Kidney (tissue), 14 donors: Measurements from ENCODE around the gene IFNA1. TPM values are rescaled to one million over a fixed set of nuclear protein-coding genes. Genes with fewer than 3 reads are reported as not detected.

Source experiments
- DNase-seq, 5 donors: peaks; one replicate each; pipeline ENCODE4 v3.0.0-alpha.2; 2013 to 2020
- FAIRE-seq: peaks from 2 replicates; lab custom pipeline; 2012; peaks lifted over from hg19 to GRCh38; lab: Jason Lieb, UNC
- H3K27ac ChIP-seq, 2 donors: one replicate each; pipeline ENCODE4 v1.7.0; 2013; ENCODE audit warnings: low read depth in 2 of 2, low read length in 2 of 2, inconsistent platforms in 1 of 2
- H3K27me3 ChIP-seq: one replicate; pipeline ENCODE4 v1.7.1; 2013; ENCODE audit warnings: low read length, inconsistent platforms; ENCODE audit not compliant: control insufficient read depth, insufficient read depth
- H3K36me3 ChIP-seq, 3 donors: one replicate each; pipeline versions ENCODE4 v1.7.0 to v1.7.1; 2013; ENCODE audit warnings: low read length in 3 of 3, control low read depth in 1 of 3, inconsistent platforms in 1 of 3; ENCODE audit not compliant: insufficient read depth in 3 of 3, control insufficient read depth in 2 of 3
- H3K4me1 ChIP-seq, 3 donors: one replicate each; pipeline versions ENCODE4 v1.7.0 to v1.7.1; 2013; ENCODE audit warnings: low read length in 3 of 3, inconsistent platforms in 1 of 3, low read depth in 1 of 3; ENCODE audit not compliant: control insufficient read depth in 2 of 3, insufficient read depth in 2 of 3
- H3K4me3 ChIP-seq, 3 donors: one replicate each; pipeline versions ENCODE4 v1.7.0 to v1.8.1; 2013; ENCODE audit warnings: low read length in 3 of 3, control low read depth in 1 of 3, inconsistent platforms in 1 of 3
- H3K9ac ChIP-seq, 3 donors: one replicate each; pipeline versions ENCODE4 v1.7.0 to v1.7.1; 2013; ENCODE audit warnings: low read length in 3 of 3, control low read depth in 1 of 3, inconsistent platforms in 1 of 3
- H3K9me3 ChIP-seq, 3 donors: one replicate each; pipeline versions ENCODE4 v1.7.0 to v1.7.1; 2013; ENCODE audit warnings: low read length in 3 of 3, control low read depth in 1 of 3, inconsistent platforms in 1 of 3; ENCODE audit not compliant: control insufficient read depth in 2 of 3, insufficient read depth in 1 of 3
- CTCF ChIP-seq: IDR thresholded peaks from 3 replicates; pipeline ENCODE4 v1.5.1; 2012; ENCODE audit warnings: mild to moderate bottlenecking, moderate library complexity, borderline replicate concordance; ENCODE audit not compliant: insufficient read depth; ENCODE audit errors: extremely low read depth
- intact Hi-C: fragments of 100-400 bp; cut with DNase I; formaldehyde crosslinking; loops from one replicate; pipeline ENCODE4 v1.11.1; 2022
- polyA plus RNA-seq: library from polyadenylated mRNA; stranded (reverse); fragments of 350-450 nt; fragmentation: Illumina TruSeq; extraction: RNeasy Lipid Tissue Mini Kit (QIAGEN cat#74804); gene quantifications from one replicate; pipeline ENCODE4 v1.2.3, GENCODE V29; 2014; ENCODE audit warnings: low read depth, low replicate concordance; ENCODE audit not compliant: insufficient read depth
- total RNA-seq: library from RNA; stranded (reverse); fragmentation: NEBNext Ultra II Directional; extraction: Animal tissue kit (Norgen Biotek cat#: 25700); gene quantifications from one replicate; pipeline ENCODE4 v1.2.1, GENCODE V29; 2021
- donor health status: control.
- donor health status: control.
- donor health status: control.
- donor health status: control.
- donor health status: control.
- donor health status: DM: yes; HTN: yes; CAD: no.
- donor health status: Normal renal cell carcinoma (clear cell type).

Gene IFNA1
- total and polyA plus RNA-seq, 2 donors from 2014 or later = not detected

GRCh38 chr9:21470126-21470525 is 29.9 kb downstream of the IFNA1 start:
- no peak overlapping the region for H3K4me3 ChIP-seq
- H3K4me1 ChIP-seq = no peaks in the 10 kb centered on the region
- H3K36me3 ChIP-seq = no peaks in the 10 kb centered on the region
- H3K9me3 ChIP-seq = no peaks in the 10 kb centered on the region
- intact Hi-C loops = no loop called here
- DNase-seq = no peak
- TF ChIP-seq CTCF = no peak
- no peak for FAIRE-seq
- H3K27me3 ChIP-seq = no peaks in the 10 kb centered on the region
- no peak overlapping the region for H3K27ac ChIP-seq
- no peak overlapping the region for H3K9ac ChIP-seq

- H3K9ac ChIP-seq = no peak overlapping the region
- FAIRE-seq (no peak), DNase-seq (no peak)
- H3K36me3 ChIP-seq = no peaks in the 10 kb centered on the region
- H3K4me3 ChIP-seq = no peak overlapping the region
- H3K27ac ChIP-seq = no peak overlapping the region
- intact Hi-C loops = no loop called here
- no peaks in the 10 kb centered on the region for H3K4me1 ChIP-seq
- no peaks in the 10 kb centered on the region for H3K9me3 ChIP-seq
- no peaks in the 10 kb centered on the region for H3K27me3 ChIP-seq
- TF ChIP-seq CTCF = no peak
Measured at GRCh38 chr9:21473236-21473635, 33.0 kb downstream of the IFNA1 start.

DNA sequence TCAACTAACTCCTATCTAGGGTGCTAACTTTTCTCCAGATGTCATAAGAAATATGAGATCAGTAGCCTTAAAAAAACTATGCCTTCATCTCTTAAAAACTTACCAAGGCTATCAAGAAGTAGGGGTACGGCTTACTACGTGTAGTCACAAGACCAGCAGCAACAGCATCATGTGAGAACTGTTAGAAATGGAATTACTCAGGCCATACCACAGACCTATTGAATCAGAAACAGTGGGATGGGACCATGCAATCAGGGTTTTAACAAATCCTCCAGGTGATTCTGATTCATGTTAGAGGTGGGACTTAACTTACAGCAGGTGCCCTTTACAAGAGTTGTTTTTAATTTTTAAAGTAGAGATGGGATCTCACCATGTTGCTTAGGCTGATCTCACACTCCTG is 37.2 kb downstream of the IFNA1 start:
- Histone ChIP-seq H3K9ac (no peak overlapping the region), H3K4me1 (no peaks in the 10 kb centered on the region), H3K9me3 (no peaks in the 10 kb centered on the region), H3K36me3 (no peaks in the 10 kb centered on the region), H3K27ac (no peak overlapping the region), H3K27me3 (no peaks in the 10 kb centered on the region), H3K4me3 (no peak overlapping the region)
- DNase-seq = no peak
- TF ChIP-seq CTCF = no peak
- intact Hi-C loops = no loop called here
- no peak for FAIRE-seq

- no peak overlapping the region for H3K27ac ChIP-seq
- H3K9me3 ChIP-seq = no peaks in the 10 kb centered on the region
- no peaks in the 10 kb centered on the region for H3K36me3 ChIP-seq
- intact Hi-C loops = no loop called here
- no peak for TF ChIP-seq CTCF
- H3K27me3 ChIP-seq = no peaks in the 10 kb centered on the region
- no peak for DNase-seq
- FAIRE-seq = no peak
- H3K4me3 ChIP-seq = no peak overlapping the region
- no peaks in the 10 kb centered on the region for H3K4me1 ChIP-seq
- no peak overlapping the region for H3K9ac ChIP-seq
Measured at GRCh38 chr9:21479152-21479702, 39.0 kb downstream of the IFNA1 start.
